Measurements from ENCODE around the gene OARD1. TPM values are rescaled to one million over a fixed set of nuclear protein-coding genes. Genes with fewer than 3 reads are reported as not detected.

OARD1 gene
- total RNA-seq, 1 experiment from 2014 or later: 35.0 TPM

DNA sequence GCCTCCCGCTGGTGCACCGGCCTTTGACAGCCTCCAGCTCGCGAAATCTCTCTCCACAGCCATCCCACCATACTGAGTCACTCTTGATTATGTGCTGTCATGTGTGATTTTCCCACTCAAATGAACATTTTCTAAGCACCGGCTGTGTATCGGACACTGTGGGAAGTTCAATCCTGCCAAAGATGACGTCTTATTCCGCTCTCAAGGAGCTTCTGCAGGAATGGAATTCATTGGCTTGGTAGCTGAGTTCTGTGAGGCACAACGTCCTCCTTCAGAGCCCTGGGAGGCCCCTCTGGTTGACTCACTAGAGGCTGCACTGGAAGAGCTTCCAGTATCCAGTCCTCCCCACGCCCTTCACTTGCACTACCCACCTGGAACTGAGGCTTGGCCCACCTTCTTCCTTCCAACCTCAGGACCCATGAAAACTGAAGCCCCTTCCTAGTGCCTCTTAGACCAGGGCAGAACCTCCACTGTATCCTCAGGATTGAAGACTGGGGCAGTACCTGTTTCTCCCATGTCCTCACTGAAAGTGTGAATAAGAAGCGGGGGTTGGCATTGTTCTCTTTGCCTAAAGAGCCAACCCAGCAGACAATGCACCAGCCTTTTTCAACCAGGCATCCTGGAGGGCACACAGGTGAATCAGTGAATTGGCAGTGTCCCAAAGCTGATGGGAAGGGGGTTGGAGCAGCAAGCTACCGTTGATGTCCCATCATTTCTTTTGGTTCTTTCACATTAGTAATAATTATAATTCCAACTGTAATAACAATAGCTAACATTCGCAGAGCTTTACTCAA, 34.9 kb downstream of the OARD1 start:
- BruUV-seq (replicated peaks): no TSS peak
- no peak overlapping the region for H3K4me3 ChIP-seq

DNA sequence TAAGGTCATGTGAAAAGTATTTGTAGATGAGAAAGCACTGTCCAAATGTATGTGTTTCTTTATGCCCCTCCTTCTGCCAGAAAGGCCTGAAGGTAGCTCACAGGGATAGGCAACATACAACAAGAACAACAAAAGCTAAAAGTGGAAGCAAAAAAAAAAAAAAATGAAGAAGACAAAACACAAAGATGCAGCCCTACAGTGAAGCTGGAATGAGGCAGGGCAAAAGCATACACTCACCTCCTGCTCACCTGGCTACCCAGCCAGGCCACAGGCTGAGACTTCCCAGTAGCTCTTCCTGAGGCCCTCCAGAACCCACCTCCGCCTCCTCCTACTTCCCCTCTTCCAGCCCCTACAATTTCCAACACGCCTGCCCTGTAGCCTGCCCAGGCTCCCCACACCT, 35.6 kb downstream of the OARD1 start:
- DNase-seq: no peak
- Histone ChIP-seq H3K4me2 (no peak overlapping the region), H3K4me3 (no peak overlapping the region), H3K36me3 (ENCODE audit: low read depth) (no peaks in the 10 kb centered on the region), H3K27me3 (ENCODE audit: insufficient read depth, low read depth) (no peaks in the 10 kb centered on the region), H3K4me1 (replicated peaks; ENCODE audit: insufficient read depth) (peaks cover 20% of the 10 kb centered on the region), H2AFZ (no peak overlapping the region), H3K79me2 (ENCODE audit: low read depth) (no peaks in the 10 kb centered on the region), H3F3A (ENCODE audit: insufficient read depth, low read depth) (no peaks in the 10 kb centered on the region; the same call in 1 of the 2 replicates), H3K27ac (no peak overlapping the region), H3K9me2 (ENCODE audit: insufficient read depth) (no peaks in the 10 kb centered on the region), H4K20me1 (ENCODE audit: insufficient read depth) (no peaks in the 10 kb centered on the region), H3K9me3 (ENCODE audit: insufficient read depth, low read depth) (no peaks in the 10 kb centered on the region)
- intact Hi-C loops (cut with micrococcal nuclease; ENCODE audit: unreplicated experiment): loop anchor here (1.0 kb wide), 1 partner anchor 8 kb away; no protein-coding TSS in a partner anchor
- CTCF ChIA-PET: interaction anchor here (0.6 to 1.0 kb wide), 3 partner anchors 8 to 33 kb away, joined by 3 to 6 read pairs (median 5); no protein-coding TSS in a partner anchor
- no peak for TF ChIP-seq CTCF (conservative IDR thresholded peaks at IDR 0.05)
- TF ChIP-seq EZH2 (IDR thresholded peaks at IDR 0.05; ENCODE audit: low read depth): no peak
- no TSS peak for BruUV-seq (replicated peaks)
- POLR2A ChIA-PET (ENCODE audit: unreplicated experiment): no interaction called here

More for the DNA sequence above, 34.9 kb downstream of the OARD1 start:
- Histone ChIP-seq H3K79me2 (ENCODE audit: low read depth) (no peaks in the 10 kb centered on the region), H3K4me1 (replicated peaks; ENCODE audit: insufficient read depth) (peaks cover 20% of the 10 kb centered on the region), H4K20me1 (ENCODE audit: insufficient read depth) (no peaks in the 10 kb centered on the region), H3K27ac (no peak overlapping the region), H3F3A (ENCODE audit: insufficient read depth, low read depth) (no peaks in the 10 kb centered on the region; the same call in 1 of the 2 replicates), H3K36me3 (ENCODE audit: low read depth) (no peaks in the 10 kb centered on the region), H2AFZ (no peak overlapping the region), H3K9me2 (ENCODE audit: insufficient read depth) (no peaks in the 10 kb centered on the region), H3K4me2 (no peak overlapping the region), H3K9me3 (ENCODE audit: insufficient read depth, low read depth) (no peaks in the 10 kb centered on the region), H3K27me3 (ENCODE audit: insufficient read depth, low read depth) (no peaks in the 10 kb centered on the region)
- POLR2A ChIA-PET (ENCODE audit: unreplicated experiment): no interaction called here
- CTCF ChIA-PET: interaction anchor here (0.6 to 1.0 kb wide), 2 partner anchors 9 to 32 kb away, joined by 3 to 5 read pairs; no protein-coding TSS in a partner anchor
- intact Hi-C loops (cut with micrococcal nuclease; ENCODE audit: unreplicated experiment): no loop called here
- DNase-seq: no peak
- TF ChIP-seq EZH2 (IDR thresholded peaks at IDR 0.05; ENCODE audit: low read depth) (no peak), CTCF (conservative IDR thresholded peaks at IDR 0.05) (no peak)

DNA sequence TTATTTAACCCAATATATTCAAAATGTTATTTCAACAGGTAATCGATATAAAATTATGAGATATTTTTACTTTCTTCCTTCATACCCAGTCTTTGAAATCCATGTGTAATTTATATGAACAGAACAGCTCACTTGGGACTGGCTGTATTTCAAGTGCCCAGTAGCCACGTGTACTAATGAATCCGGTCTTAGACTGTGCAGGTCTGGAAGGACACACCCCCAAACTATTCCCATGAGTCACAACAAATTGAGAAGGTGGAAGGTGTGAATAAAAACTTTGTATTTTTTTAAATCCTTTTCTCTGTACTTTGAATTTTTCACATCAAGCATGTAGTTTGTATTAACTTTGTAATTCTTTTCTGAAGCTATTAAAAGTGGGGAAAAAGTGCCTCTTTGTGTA, 36.0 kb downstream of the OARD1 start:
- ChIA-PET CTCF (interaction anchor here (1.0 kb wide), 2 partner anchors 8 to 9 kb away, joined by 3 to 6 read pairs; no protein-coding TSS in a partner anchor), POLR2A (ENCODE audit: unreplicated experiment) (no interaction called here)
- Histone ChIP-seq H3K27me3 (ENCODE audit: insufficient read depth, low read depth) (no peaks in the 10 kb centered on the region), H3K9me2 (ENCODE audit: insufficient read depth) (no peaks in the 10 kb centered on the region), H3K36me3 (ENCODE audit: low read depth) (no peaks in the 10 kb centered on the region), H3F3A (ENCODE audit: insufficient read depth, low read depth) (no peaks in the 10 kb centered on the region; the same call in 1 of the 2 replicates), H2AFZ (no peak overlapping the region), H4K20me1 (ENCODE audit: insufficient read depth) (no peaks in the 10 kb centered on the region), H3K9me3 (ENCODE audit: insufficient read depth, low read depth) (no peaks in the 10 kb centered on the region), H3K27ac (no peak overlapping the region), H3K4me1 (replicated peaks; ENCODE audit: insufficient read depth) (peaks cover 18% of the 10 kb centered on the region), H3K79me2 (ENCODE audit: low read depth) (no peaks in the 10 kb centered on the region), H3K4me3 (no peak overlapping the region), H3K4me2 (no peak overlapping the region)
- no TSS peak for BruUV-seq (replicated peaks)
- peak in 1 of 2 experiments; percentile 53 for DNase-seq
- TF ChIP-seq CTCF (conservative IDR thresholded peaks at IDR 0.05) (no peak), EZH2 (IDR thresholded peaks at IDR 0.05; ENCODE audit: low read depth) (no peak)
- intact Hi-C loops (cut with micrococcal nuclease; ENCODE audit: unreplicated experiment): loop anchor here (1.0 kb wide), 1 partner anchor 8 kb away; no protein-coding TSS in a partner anchor

Measured in PC-9 (cell line).